Sigmoid colon (tissue), 7 donors: ENCODE measurements around the gene PLCB1. TPM values are rescaled to one million over a fixed set of nuclear protein-coding genes. Genes with fewer than 3 reads are reported as not detected.

Source experiments
- DNase-seq: peaks from one replicate; pipeline ENCODE4 v3.0.0-alpha.2; 2019
- H3K27ac ChIP-seq, 4 donors: fragments of 200-600 bp; sonication (generic); one replicate each; pipeline ENCODE4 v1.5.1; 2016 to 2019; ENCODE audit warnings: mild to moderate bottlenecking in 1 of 4
- H3K27me3 ChIP-seq, 3 donors: fragments of 200-600 bp; sonication (generic); one replicate each; pipeline ENCODE4 v1.5.1; 2019; ENCODE audit warnings: mild to moderate bottlenecking in 1 of 3
- H3K36me3 ChIP-seq, 4 donors: fragments of 200-600 bp; sonication (generic); one replicate each; pipeline ENCODE4 v1.5.1; 2016 to 2019
- H3K4me1 ChIP-seq, 4 donors: fragments of 200-600 bp; sonication (generic); one replicate each; pipeline ENCODE4 v1.5.1; 2017 to 2019
- H3K4me3 ChIP-seq, 4 donors: fragments of 200-600 bp; sonication (generic); one replicate each; pipeline ENCODE4 v1.5.1; 2017 to 2019; ENCODE audit warnings: mild to moderate bottlenecking in 2 of 4, moderate library complexity in 1 of 4
- H3K9me3 ChIP-seq, 4 donors: fragments of 200-600 bp in 3 of 4; sonication (generic) in 3 of 4; one replicate each; pipeline versions ENCODE4 v1.5.1 to v1.6.1; 2013 to 2019
- CTCF ChIP-seq, 4 experiments: fragments of 450-650 bp in 3 of 4; fragments of 200-600 bp in 1 of 4; IDR thresholded peaks; one replicate each; pipeline ENCODE4 v1.5.1; 2016 to 2019; ENCODE audit warnings: antibody characterized with exemption in 4 of 4, mild to moderate bottlenecking in 3 of 4, moderate library complexity in 2 of 4
- EP300 ChIP-seq, 4 donors: sonication (generic); formaldehyde crosslinking; IDR thresholded peaks; one replicate each; pipeline ENCODE4 v1.6.1; 2017; ENCODE audit warnings: antibody characterized with exemption in 4 of 4
- POLR2A ChIP-seq, 2 donors: fragments of 450-650 bp; IDR thresholded peaks; one replicate each; pipeline ENCODE4 v1.6.1; 2016; ENCODE audit warnings: antibody characterized with exemption in 2 of 2, mild to moderate bottlenecking in 2 of 2, moderate library complexity in 2 of 2
- POLR2AphosphoS5 ChIP-seq, 4 donors: sonication (generic); formaldehyde crosslinking; IDR thresholded peaks; one replicate each; pipeline ENCODE4 v1.6.1; 2017; ENCODE audit warnings: antibody characterized with exemption in 4 of 4
- WGBS, 2 donors: extraction: QIAGEN DNeasy Blood & Tissue Kit; methylation state at CpG; one replicate each; pipeline ENCODE4 v1.1.7; 2013; 5-methylcytosine and 5-hydroxymethylcytosine counted together
- intact Hi-C: fragments of 100-400 bp; cut with DNase I; formaldehyde crosslinking; loops from one replicate; pipeline ENCODE4 v1.15.1; 2023
- polyA plus RNA-seq, 3 donors: library from polyadenylated mRNA; stranded (reverse); fragments of 200-250 nt; gene quantifications; one replicate each; pipeline ENCODE4 v1.2.3, GENCODE V29; 2013
- total RNA-seq, 4 donors: library from RNA; depleted of rRNA; stranded (reverse); fragments of >200 nt; gene quantifications; one replicate each; pipeline ENCODE4 v1.1.0, GENCODE V29; 2016
- donor health status: healthy with polysubstance abuse.
- donor health status: Bipolar disorder and iron deficiency.
- donor health status: healthy.

The PLCB1 gene
- total and polyA plus RNA-seq, 7 donors: 0.92 to 117 (median 86.7) TPM

GRCh38 chr20:8766868-8767390 lies 634.9 kb downstream of the PLCB1 start:
- 84 to 92% methylated on average over 5 of the region's 5 CpGs for WGBS, 2 donors
- intact Hi-C loops: no loop called here

GRCh38 chr20:8774412-8774811 lies 642.3 kb downstream of the PLCB1 start:
- Histone ChIP-seq H3K4me1 (peaks cover 0 to 51% (median 26%) of the 10 kb centered on the region in 4 donors), H3K27ac (peak overlapping the region in 3 of 4 donors; percentile 48 to 71 (median 62)), H3K27me3 (no peaks in the 10 kb centered on the region), H3K4me3 (no peak overlapping the region), H3K9me3 (no peaks in the 10 kb centered on the region), H3K36me3 (peaks cover 0 to 14% (median 0%) of the 10 kb centered on the region in 4 donors)
- no peak for DNase-seq
- intact Hi-C loops: no loop called here
- peak in 3 of 4 donors; percentile 33 to 58 (median 46) for TF ChIP-seq POLR2AphosphoS5 (IDR thresholded peaks at IDR 0.05)
- TF ChIP-seq EP300 (IDR thresholded peaks at IDR 0.05): no peak
- TF ChIP-seq CTCF (IDR thresholded peaks at IDR 0.05): no peak
- 81 to 86% methylated on average over 5 of the region's 5 CpGs for WGBS, 2 donors

More at GRCh38 chr20:8766868-8767390, 634.9 kb downstream of the PLCB1 start:
- Histone ChIP-seq H3K4me3 (no peak overlapping the region), H3K9me3 (no peaks in the 10 kb centered on the region), H3K27ac (no peak overlapping the region), H3K36me3 (peaks cover 0 to 35% (median 3%) of the 10 kb centered on the region in 4 donors), H3K27me3 (no peaks in the 10 kb centered on the region), H3K4me1 (peaks cover 0 to 17% (median 12%) of the 10 kb centered on the region in 4 donors)
- TF ChIP-seq POLR2AphosphoS5 (IDR thresholded peaks at IDR 0.05) (no peak), POLR2A (IDR thresholded peaks at IDR 0.05) (no peak), CTCF (IDR thresholded peaks at IDR 0.05) (no peak), EP300 (IDR thresholded peaks at IDR 0.05) (no peak)
- no peak for DNase-seq

GRCh38 chr20:8777911-8778310 lies 645.8 kb downstream of the PLCB1 start:
- no peak overlapping the region for H3K4me3 ChIP-seq
- WGBS, 2 donors: 77 to 83% methylated on average over 4 of the region's 4 CpGs
- H3K4me1 ChIP-seq: peaks cover 0 to 58% (median 30%) of the 10 kb centered on the region in 4 donors
- H3K27ac ChIP-seq: no peak overlapping the region
- no peak for DNase-seq
- TF ChIP-seq POLR2AphosphoS5 (IDR thresholded peaks at IDR 0.05) (no peak), POLR2A (IDR thresholded peaks at IDR 0.05) (no peak), CTCF (IDR thresholded peaks at IDR 0.05) (no peak), EP300 (IDR thresholded peaks at IDR 0.05) (no peak)
- no peaks in the 10 kb centered on the region for H3K27me3 ChIP-seq
- intact Hi-C loops: no loop called here
- no peaks in the 10 kb centered on the region for H3K9me3 ChIP-seq
- peaks cover 0 to 11% (median 0%) of the 10 kb centered on the region in 4 donors for H3K36me3 ChIP-seq

- no peaks in the 10 kb centered on the region for H3K27me3 ChIP-seq
- intact Hi-C loops: no loop called here
These were observed 646.3 kb downstream of the PLCB1 start for GRCh38 chr20:8778387-8778786.

More at GRCh38 chr20:8778387-8778786, 646.3 kb downstream of the PLCB1 start:
- H3K4me1 ChIP-seq: peaks cover 0 to 58% (median 28%) of the 10 kb centered on the region in 4 donors
- no peak overlapping the region for H3K27ac ChIP-seq
- no peaks in the 10 kb centered on the region for H3K9me3 ChIP-seq
- DNase-seq: no peak
- H3K4me3 ChIP-seq: no peak overlapping the region
- TF ChIP-seq CTCF (IDR thresholded peaks at IDR 0.05) (no peak), EP300 (IDR thresholded peaks at IDR 0.05) (no peak), POLR2A (IDR thresholded peaks at IDR 0.05) (no peak), POLR2AphosphoS5 (IDR thresholded peaks at IDR 0.05) (no peak)
- peaks cover 0 to 11% (median 0%) of the 10 kb centered on the region in 4 donors for H3K36me3 ChIP-seq
